DMS114 treated with DMSO at 0.1 percent for 48 hours (cell line): ENCODE results near the gene FOXL3.
"Not testable (repeated sequence)": the region's sequence is repeated elsewhere in the genome, so short reads cannot be mapped to it uniquely, and the experiment has no call there.

Source experiments
- DNase-seq: peaks from one replicate; lab custom pipeline; 2025; ENCODE audit not compliant: unreplicated experiment; lab: John Stamatoyannopoulos, UW

FOXL3 gene

DNA sequence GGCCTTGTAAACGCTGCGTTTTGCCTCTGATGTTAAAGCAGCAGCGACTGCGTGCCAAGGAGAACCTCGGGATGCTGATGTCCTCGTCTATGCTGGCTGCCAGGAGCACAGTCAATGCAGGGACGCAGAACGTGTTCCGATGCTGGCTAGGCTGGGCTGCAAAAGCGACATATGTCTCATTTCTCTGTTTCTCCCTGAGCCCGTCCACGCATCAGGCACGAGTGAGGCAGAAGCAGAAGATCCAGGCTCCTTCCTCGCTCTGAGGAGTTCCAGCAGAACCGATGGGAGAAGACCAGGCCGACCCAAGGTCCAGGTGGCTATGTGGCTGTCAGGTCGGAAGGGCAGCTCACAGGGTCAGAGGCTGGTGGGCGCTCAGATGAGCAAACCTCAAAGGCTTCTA, 3.7 kb upstream of the FOXL3 start:
- no peak for DNase-seq

DNA sequence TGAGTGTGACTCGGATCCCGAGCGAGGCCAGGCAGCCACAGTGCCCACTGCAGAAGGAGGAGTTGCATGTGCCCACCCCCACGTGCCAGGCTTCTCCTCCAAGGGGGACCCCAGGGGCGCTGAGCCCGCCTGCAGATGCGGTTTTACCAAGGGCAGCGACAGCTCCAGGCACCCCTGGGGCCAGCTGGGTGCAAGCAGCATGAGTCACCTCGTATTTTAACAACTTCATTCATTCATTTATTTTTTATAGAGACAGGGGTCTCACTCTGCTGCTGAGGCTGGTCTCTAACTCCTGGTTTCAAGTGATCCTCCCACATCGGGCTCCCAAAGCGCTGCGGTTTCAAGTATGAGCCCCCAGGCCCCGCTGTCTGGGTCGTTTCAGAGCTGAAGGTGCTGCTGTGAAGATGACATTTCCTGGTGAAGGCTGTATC, 1.3 kb upstream of the FOXL3 start:
- no peak for DNase-seq

DNA sequence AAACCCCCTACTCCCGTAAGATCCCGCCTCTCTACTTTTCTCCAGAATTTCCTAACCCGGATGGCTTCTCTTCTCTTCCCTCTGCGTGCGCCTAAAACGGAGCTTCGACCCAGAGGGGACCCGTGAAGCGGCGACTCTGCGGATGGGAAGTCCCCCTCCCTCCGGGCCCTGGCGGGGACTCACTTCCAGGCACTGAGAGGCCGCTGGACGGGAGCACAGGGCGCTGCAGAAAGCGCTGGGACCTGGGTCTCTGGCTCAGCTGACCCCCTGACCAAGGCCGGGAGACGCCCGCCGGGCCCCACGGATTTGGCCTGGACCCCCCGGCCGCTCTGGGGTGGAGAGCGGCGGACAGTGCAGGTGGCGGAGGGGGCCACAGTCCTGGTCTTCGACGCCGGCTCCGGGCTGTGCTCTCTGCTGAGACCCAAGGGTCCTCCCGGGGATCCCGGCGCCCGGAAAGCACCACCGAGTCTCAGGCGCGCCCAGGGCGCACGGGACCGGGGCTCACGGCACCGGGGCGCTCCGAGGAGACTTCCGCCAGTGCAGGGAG, 688 bp upstream of the FOXL3 start:
- no peak for DNase-seq

DNA sequence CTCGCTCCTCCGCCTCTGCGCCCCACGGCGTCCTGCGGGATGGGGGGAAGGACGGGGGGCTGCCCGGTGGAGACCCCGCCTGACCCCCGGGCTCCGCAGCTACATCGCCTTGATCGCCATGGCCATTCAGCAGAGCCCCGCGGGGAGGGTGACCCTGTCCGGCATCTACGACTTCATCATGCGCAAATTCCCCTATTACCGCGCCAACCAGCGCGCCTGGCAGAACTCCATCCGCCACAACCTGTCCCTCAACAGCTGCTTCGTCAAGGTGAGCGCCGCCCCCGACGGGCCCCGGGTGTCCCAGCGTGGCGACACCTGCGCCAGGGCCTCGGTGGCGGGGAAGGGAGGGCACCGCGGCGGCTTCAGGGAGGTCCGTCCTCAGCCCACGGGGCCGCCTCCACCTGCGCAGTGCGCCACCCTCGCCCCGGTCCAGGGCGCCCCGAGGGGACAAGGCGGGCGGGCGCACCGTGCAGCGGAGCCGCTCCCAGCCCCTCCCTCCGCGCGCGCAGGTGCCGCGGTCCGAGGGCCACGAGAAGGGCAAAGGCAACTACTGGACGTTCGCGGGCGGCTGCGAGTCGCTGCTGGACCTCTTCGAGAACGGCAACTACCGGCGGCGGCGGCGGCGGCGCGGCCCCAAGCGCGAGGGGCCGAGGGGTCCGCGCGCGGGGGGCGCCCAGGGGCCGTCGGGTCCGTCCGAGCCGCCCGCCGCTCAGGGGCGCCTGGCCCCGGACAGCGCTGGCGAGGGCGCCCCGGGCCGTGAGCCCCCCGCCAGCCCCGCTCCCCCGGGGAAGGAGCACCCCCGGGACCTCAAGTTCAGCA, 793 bp downstream of the FOXL3 start:
- DNase-seq = no peak

DNA sequence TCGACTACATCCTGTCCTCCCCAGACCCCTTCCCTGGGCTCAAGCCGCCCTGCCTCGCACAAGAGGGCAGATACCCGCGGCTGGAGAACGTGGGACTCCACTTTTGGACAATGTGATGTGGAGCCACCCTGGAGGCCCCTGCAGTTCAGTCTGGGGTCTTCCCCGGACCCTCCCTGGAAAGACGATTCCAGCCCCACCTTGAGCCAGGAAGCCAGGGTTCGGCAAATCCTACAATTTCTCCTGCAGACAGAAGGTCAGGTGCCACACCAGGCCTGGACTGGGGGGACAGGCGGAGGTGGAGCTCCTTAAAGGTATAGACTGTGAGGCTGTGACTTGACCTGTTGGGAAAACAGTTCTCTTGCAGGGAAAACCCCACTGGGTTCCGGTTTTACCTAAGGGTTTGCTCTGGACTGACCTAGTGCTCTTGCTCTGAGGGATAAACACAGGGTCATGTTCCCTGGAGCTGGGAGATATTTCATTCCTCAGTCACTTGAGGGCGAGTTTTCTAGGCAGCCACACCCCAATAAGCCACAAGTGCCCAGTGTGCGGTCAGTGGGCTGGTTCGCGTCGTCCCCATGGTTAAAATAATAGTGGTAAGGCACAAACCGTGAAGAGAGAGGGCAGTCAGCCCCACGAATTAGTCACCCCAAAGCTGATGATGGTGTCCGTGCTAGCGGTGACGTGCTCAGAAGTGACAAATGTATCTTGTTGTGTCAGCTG, 1.6 kb downstream of the FOXL3 start:
- no peak for DNase-seq

DNA sequence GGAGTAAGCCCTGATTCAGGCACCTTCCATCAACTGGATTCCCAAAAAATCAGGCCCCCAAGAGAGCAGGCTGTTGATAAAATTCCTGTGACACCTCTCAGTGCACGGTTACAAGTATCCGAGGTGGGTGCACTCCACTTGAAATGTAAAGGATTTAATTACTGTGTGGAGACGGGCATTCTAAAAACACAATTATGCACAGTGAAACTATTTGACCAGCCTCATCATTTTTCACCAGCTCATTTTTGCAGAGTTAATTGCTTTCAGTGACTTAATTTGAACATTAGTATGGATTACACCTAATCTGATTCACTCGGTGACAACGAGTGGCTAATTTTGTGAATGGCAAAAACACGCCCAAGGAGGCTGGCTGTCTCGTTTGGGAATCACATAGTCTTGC, 2.3 kb downstream of the FOXL3 start:
- DNase-seq = no peak

DNA sequence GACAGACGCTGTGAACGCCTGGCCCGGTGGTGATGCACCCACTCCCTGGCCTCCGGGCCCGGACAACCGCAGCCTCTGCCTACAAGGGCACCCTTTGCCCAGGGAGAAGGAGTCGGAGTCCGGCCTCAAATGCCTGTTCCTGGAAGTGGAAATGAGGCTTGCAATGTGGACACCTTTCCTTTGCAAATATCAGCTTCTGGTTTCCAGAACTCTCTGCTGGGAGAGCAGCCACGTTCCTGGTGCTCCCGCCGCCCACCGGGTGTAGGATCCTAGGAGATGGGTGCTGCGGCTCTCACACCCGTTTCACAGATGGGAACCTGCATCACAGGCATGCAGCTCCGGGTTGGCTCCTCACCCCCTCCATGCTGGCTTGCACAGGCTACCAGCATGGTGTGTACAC, 2.9 kb downstream of the FOXL3 start:
- no peak for DNase-seq

DNA sequence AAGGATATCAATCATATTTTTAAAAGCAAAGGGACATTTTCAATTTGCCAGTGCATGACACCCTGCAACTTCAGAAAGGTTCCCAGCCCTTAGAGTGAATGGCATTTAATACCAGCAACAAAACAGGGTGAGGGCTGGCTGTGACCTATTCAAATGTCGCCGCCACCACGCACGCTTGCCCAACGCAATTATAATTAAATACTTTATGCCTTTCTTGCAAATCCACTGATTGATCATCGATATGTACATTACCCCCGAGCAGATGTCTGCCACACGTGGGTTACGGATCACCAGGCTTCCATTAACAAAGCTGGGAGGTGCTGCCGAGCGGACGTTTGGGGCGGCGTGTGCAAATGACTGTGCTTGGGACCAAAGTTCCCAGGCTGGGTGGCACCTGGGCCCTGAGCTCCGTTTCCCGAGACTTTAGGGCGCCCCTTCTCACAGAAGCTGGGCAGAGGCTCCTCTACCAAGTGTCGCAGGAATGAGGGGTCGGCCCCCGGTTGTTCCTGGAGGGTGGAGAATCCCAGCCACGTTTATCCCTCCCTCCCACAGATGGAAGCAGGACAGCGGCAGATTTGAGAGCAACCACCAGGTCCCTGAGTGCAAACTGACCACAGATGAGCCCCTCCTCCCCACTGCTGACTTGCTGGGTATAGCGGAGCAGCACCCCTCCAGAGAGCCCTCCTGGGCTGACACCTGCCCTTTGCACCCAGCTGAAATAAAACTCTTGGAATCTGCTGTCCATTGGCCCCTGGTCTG, 3.9 kb downstream of the FOXL3 start:
- DNase-seq = no peak

DNA sequence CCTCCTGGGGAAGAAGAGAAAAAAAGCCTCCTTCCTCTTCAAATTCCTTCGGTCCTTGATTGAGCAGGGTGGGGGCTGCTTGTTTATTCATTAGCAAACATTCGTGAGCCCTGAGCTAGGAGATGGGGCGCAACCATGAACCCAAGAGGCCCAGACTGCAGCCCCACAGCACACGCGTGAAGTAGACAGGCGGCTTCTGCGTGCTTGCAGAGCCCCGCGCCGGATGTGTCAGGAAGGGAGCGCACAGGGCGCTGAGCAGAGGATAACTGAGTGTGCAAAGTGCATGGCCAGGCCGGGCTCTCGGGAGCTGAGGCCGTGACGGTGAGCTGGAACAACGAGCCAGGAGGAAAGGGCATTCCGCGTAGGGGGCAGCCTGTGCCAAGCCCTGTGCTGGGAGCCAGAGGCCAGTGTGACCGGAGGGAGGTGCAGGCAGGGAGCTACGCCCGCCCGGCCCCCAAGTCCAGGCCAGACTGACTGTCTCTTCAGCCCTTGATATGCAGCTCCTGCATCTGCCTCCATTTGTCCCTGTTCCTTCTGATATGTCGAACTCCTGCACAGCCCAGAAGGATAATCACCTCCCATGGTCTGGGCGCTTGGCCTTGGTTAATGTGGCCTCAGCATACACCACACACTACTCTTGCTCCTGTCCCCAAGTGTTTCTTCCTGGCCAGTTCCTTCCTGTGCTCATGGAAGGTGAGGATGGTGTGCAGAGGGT, 4.6 kb downstream of the FOXL3 start:
- no peak for DNase-seq

DNA sequence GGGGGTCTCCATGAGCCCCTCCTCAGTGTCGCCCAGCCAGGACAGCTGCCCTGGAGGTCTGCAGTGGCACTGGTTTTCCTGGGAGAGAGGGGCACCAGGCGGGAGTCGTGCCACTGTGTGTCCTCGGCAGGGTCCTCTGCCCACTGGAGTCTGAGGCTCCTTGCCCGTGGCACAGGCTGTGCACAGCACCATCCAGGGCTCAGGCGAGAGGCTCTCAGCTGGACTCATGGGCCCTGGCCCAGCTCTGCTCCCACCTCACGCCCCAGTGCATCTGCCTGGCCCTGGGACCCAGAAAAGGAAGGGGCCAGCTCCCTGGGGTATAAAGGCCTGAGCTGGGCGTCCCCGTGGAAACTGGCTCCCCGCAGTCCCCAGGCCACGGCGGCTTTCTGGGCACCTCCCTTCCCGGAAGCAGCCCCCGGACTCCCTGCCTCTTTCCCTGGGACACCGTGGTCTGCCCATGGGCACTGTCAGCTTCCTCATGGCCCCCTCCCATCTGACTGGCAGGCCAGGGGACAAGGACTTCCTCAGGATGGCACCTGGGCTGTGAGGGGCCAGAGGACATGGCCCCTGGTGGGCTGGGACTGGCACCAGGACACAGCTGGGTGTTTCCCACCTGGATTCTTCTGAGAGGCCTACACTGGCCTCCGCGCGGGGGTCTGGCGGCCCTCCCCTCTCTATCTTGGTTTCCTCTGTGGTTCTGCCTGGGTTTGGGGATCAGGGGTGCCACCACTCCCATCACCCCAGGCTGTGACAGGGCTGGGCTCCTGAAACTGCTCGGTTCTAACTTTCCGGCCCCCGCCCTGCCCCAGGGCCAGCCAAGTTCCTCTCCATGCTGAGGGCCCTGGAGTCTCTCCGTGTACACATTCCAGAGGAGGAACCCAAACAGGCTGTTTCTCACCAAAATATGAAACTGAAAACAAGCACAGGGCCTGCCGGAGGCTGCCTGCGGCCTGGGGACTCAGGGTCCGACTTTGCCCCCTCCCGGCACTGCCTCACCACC, 5.5 kb downstream of the FOXL3 start:
- no peak for DNase-seq

DNA sequence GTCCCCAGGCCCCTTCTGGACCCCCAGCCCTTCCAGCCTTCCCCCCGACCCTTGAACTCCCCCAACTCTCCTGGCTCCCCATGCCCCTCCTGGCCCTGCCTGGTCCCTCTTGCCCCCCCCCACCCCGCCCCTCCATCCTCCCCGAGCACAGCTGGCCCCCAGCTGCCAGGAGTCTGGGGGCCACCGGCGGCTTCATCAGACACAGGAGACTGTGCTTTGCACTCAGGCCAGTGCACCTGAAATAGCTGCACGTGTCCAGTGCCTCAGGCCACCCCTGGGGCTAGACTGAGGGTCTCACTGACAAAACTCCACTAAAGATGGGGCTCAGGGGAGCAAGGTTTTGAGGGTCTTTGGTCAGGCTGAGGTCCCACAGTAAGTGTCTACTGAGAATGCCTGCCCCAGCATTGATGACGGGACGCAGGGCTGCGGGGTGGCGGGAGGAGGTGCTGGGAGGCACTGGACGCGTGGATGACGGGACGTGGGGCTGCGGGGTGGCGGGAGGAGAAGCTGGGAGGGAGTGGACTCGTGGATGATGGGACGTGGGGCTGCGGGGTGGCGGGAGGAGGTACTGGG, 6.5 kb downstream of the FOXL3 start:
- DNase-seq = no peak

DNA sequence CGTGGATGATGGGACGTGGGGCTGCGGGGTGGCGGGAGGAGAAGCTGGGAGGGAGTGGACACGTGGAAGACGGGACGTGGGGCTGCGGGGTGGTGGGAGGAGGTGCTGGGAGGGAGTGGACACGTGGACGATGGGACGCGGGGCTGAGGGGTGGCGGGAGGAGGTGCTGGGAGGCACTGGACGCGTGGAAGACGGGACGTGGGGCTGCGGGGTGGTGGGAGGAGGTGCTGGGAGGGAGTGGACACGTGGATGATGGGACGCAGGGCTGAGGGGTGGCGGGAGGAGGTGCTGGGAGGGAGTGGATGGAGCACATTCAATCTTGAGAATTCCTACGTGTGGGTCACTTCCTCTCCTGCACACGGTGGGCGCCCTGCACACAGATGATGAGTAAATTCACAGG, 7.2 kb downstream of the FOXL3 start:
- DNase-seq = not testable (repeated sequence)

DNA sequence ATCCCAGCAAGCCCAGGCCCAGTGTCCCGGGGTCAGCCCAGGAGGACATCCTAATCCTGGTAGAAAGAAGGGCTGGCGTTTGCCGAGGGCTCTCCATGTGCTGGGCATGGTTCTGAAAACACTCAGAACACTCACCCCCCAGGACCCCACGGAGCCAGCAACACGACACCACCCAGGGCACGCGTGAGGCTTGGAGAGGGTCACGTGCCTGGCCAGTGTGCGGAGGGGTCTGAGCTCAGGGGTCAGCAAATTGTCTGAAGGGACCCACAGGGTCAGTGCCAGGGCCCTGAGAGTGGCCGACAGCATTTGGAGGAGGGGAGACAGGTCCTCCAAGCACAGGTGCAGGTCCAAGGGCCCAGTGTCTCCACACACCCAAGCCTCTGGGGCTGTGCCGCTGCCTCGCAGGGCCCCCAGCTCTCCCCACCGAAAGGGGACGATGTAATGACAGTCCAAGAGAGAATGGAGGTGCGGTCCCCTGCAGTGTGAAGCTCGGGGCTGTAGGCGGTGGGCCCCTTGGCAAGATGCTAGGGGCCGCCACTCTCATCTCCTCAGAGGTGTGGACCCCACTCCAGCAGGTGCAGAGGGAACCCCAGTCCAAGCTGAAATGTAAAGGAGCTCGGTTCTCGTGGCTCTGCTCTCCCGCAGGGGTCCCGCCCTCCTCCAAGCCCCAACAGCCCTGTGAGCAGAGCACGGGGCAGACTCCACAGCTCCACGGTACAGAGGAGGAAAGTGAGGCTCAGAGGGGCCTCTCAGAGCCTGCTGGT, 7.8 kb downstream of the FOXL3 start:
- no peak for DNase-seq

DNA sequence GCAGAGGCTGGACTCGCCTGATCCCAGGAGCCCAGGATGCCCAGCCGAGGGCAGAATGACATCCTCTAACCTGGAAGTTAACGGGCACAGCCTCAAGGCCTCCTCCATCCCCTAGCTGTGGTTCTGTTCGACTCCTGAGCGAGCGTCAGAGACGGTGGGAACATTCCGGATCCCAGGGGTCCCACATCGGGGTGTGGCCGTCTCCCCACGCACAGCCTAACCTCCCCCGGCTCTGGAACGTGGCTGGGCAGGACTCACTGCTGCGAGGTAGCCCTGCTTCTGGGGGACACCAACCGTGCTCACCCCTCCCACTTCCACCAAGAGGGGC, 8.4 kb downstream of the FOXL3 start:
- no peak for DNase-seq

DNA sequence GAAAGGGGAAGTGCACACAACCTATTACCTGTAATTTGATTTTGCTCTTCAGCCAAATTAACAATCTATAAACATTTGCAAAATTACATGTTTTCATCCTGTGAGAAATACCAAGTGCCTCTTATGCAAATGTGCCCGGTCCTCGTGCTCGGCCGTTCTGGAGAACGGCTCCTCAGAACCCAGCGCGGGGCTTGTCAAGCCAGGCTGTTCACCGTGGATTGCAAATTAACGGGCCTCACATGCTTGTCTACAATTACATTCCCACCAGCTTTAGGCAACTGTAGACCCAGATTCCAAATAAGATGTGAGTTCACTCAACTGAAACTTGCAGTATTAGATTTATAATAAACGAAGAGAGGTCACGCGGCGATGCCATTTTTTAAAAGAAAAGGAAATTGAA, 8.8 kb downstream of the FOXL3 start:
- no peak for DNase-seq

DNA sequence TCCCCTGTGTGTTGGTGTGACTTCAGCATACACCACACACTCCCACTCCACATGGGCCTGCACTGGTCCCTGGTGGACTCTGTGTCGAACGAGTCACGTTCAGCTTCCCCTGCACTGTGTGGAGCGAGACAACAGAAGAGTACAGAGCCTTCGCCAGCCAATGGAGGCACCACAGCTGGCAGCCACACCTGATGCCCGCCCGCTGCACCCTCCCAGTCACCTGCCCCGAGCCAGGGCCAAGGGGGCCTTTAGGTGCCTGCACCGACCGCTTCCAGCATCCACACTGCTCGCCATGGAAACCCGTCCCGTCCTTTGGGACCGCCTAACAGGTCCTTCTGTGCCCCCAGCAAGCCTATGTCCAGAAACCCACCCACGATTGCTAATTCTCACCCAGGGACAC, 9.2 kb downstream of the FOXL3 start:
- no peak for DNase-seq

DNA sequence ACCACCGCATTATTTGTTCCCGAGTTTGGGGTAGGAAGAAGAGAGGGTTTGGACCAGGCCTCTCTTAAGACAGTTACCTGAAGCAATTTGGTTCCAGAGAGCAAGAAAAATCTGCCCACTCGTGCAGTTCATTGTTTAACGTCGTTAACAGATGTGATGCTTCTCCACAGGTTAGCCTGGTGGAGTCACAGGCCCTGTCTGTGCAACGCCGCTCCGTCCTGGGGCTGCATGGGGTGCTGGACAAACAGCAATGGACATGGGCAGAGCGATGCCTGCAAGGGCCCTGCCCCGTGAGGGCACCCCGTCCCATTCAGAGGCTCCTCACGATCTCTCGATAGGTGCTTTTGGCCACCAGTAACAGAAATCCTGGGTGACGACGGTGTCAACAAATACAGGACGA, 9.7 kb downstream of the FOXL3 start:
- no peak for DNase-seq

DNA sequence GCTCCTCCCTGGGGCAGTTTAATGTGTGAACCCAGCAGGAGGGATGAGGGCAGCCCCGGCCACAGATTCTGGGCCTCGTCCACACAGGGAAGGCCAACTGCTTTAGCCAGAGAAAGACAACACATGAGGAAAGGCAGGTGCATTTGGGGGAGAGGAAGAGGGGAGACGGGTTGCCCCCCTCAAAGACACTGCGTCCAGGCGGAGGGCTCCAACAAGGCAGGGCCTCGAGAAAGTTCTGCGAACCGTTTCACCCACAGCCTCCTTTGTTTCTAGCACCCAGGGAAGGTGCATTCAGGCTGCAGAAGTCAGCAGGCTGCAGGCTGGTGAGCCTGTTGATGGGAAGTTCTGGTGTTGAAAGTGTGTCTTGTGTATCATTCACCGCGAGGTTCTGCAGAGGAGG, 10.1 kb downstream of the FOXL3 start:
- no peak for DNase-seq
